BLaER1 treated with 17β-estradiol and CSF1 and Interleukin-3, amounts not matched to agents 10 nM and 100 nM (cell line): Measurements from ENCODE around the gene CCDC85C.

Experiments used
- H3K27ac ChIP-seq, 11 experiments: shearing (Covaris generic); formaldehyde crosslinking; 2 replicates each; pipeline ENCODE4 v1.8.1; 2022
- H3K27me3 ChIP-seq, 11 experiments: shearing (Covaris generic); formaldehyde crosslinking; 2 replicates each; pipeline ENCODE4 v1.8.1; 2022
- H3K36me3 ChIP-seq, 11 experiments: shearing (Covaris generic); formaldehyde crosslinking; 2 replicates each; pipeline ENCODE4 v1.8.1; 2022
- H3K4me1 ChIP-seq, 10 experiments: shearing (Covaris generic); formaldehyde crosslinking; 2 replicates each; pipeline ENCODE4 v1.8.1; 2022
- H3K4me2 ChIP-seq, 11 experiments: shearing (Covaris generic); formaldehyde crosslinking; 2 replicates each; pipeline ENCODE4 v1.8.1; 2022
- H3K4me3 ChIP-seq, 10 experiments: shearing (Covaris generic); formaldehyde crosslinking; 2 replicates each; pipeline ENCODE4 v1.8.1; 2022
- H3K9ac ChIP-seq, 11 experiments: shearing (Covaris generic); formaldehyde crosslinking; 2 replicates each; pipeline ENCODE4 v1.8.1; 2022
- H3K9me3 ChIP-seq, 11 experiments: shearing (Covaris generic); formaldehyde crosslinking; replicated peaks in 1 of 11; 2 replicates each; pipeline ENCODE4 v1.8.1; 2022
- H4K20me1 ChIP-seq, 11 experiments: shearing (Covaris generic); formaldehyde crosslinking; 2 replicates each; pipeline ENCODE4 v1.8.1; 2022
- Cebpa-rat ChIP-seq, 11 experiments: shearing (Covaris generic); IDR thresholded peaks; 2 replicates each; pipeline ENCODE4 v1.8.1; 2022

CCDC85C gene

DNA sequence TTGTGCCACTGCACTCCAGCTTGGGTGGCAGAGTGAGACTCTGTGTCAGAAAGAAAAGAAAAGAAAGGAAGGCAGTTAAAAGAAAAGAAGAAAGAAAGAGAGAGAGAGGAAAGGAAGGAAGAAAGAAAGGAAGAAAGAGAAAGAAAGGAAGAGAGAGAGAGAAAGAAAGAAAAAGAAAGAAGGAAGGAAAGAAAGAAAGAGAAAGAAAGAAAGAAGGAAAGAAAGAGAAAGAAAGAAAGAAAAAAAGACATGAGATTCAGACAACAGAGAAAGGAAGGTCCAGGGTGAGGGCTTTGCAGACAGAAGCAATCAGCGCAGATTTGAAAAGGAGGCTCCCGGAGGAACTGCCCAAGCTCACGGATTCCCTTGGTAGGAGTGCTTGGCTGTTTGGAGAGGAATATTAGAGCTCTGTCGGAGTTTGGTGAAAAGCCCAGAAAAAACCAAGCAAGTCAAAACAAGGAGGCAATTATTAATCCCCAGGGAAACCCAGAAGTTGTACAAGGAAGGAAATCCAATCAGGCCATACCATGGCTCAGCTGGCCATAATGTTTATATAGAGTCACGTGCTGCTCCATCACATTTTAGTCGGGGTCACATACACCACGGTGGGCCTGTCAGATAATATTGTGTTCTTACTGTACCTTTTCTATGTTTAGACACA, 11.6 kb upstream of the CCDC85C start:
- Histone ChIP-seq H3K9me3 (no peaks in the 10 kb centered on the region), H3K27ac (no peak overlapping the region), H3K4me3 (no peak overlapping the region), H4K20me1 (peaks cover 0 to 25% (median 0%) of the 10 kb centered on the region in 11 experiments; a peak in 5 of 22 replicates), H3K9ac (no peak overlapping the region), H3K4me1 (peaks cover 12 to 28% (median 19%) of the 10 kb centered on the region in 10 experiments), H3K36me3 (no peaks in the 10 kb centered on the region), H3K4me2 (peak overlapping the region in 3 of 11 experiments; percentile 6 to 9 (median 8); a peak in 2 of 22 replicates), H3K27me3 (no peaks in the 10 kb centered on the region)
- no peak for TF ChIP-seq Cebpa-rat (IDR thresholded peaks at IDR 0.05)

DNA sequence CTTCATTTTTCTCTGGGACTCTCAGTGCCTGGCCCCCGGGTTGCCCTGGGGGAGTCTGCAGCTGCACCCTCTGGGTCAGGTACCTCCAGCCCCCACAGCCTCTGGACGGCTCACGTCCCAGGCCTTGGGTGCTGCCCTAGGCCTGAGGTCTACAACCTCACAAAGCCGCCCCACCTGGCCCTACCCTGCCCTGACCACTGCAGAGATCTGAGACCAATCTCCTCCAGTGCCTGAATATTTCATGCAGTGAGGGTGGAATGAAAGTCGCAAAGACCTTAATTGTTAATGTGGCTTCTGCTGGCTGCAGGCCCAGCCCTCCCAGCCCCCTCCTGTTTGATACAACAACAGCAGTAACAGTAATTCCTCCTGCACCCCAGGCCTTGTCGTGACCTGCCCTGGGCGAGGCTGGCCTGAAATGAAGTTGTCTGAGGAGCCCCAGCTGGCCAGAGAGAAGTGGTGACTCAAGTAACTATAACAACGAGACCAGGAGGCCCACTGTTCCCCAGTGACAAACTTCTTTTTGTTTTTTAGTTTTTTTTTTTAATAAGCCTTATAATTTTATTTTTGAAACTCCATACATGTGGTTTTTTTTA, 8.8 kb upstream of the CCDC85C start:
- Histone ChIP-seq H3K36me3 (no peaks in the 10 kb centered on the region), H3K27me3 (no peaks in the 10 kb centered on the region), H3K27ac (no peak overlapping the region), H3K9ac (no peak overlapping the region), H3K4me3 (no peak overlapping the region), H4K20me1 (peaks cover 0 to 19% (median 0%) of the 10 kb centered on the region in 11 experiments; a peak in 5 of 22 replicates), H3K4me1 (peaks cover 0 to 12% (median 6%) of the 10 kb centered on the region in 10 experiments; a peak in 3 of 20 replicates), H3K4me2 (no peak overlapping the region), H3K9me3 (no peaks in the 10 kb centered on the region)
- no peak for TF ChIP-seq Cebpa-rat (IDR thresholded peaks at IDR 0.05)

DNA sequence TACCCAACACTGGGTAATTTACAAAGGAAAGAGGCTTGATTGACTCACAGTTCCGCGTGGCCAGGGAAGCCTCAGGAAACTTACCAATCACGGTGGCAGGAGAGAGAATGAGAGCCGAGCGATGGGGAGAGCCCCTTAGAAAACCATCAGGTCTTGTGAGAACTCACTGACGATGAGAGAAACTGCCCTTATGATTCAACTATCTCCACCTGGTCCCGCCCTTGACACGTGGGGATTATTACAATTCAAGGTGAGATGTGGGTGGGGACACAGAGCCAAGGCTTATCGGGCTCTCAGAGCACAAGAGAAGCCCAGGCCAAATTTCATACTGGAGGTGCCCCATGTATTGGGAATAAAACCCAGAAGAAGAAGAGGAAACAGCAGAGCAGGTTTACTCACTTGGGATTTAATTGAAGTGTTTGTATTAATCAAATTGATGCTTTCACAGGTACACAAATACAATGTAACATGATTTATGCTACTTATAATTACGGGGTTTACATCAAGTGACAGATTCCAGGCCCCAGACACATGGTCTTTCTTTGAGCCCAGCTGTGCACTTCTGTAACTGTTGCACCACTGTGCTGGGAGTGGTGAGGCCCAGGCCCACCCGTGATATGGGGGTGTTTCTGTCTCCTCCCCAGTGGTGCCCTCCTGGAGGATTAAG, 8.2 kb upstream of the CCDC85C start:
- H4K20me1 ChIP-seq = peaks cover 0 to 15% (median 0%) of the 10 kb centered on the region in 11 experiments; a peak in 3 of 22 replicates
- H3K4me2 ChIP-seq = no peak overlapping the region
- H3K4me3 ChIP-seq = no peak overlapping the region
- H3K9me3 ChIP-seq = no peaks in the 10 kb centered on the region
- no peaks in the 10 kb centered on the region for H3K27me3 ChIP-seq
- no peak for TF ChIP-seq Cebpa-rat (IDR thresholded peaks at IDR 0.05)
- H3K4me1 ChIP-seq = peaks cover 0 to 8% (median 3%) of the 10 kb centered on the region in 10 experiments; a peak in 3 of 20 replicates
- no peaks in the 10 kb centered on the region for H3K36me3 ChIP-seq
- no peak overlapping the region for H3K27ac ChIP-seq
- no peak overlapping the region for H3K9ac ChIP-seq

DNA sequence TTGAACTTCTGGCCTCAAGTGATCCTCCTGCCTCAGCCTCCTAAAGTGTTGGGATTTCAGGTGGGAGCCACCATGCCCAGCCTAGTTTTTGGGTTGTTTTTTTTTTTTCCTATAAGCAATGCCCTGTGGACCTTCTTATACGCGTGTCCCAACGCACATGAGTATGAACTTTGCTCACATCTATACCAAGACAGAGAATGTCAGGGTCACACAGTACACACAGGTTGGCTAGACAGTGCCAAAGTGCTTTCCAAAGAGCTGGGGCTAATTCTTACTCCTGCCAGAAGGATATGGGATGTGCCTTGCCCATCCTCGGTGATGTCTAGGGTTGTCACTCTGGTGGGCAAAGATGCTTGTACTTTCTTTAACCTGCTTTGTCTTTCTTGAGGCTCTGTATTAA, 7.6 kb upstream of the CCDC85C start:
- H3K4me1 ChIP-seq = peaks cover 0 to 6% (median 3%) of the 10 kb centered on the region in 10 experiments; a peak in 16 of 20 replicates
- H3K4me2 ChIP-seq = no peak overlapping the region
- no peak overlapping the region for H3K27ac ChIP-seq
- no peak overlapping the region for H3K9ac ChIP-seq
- no peak for TF ChIP-seq Cebpa-rat (IDR thresholded peaks at IDR 0.05)
- no peak overlapping the region for H3K4me3 ChIP-seq
- peaks cover 0 to 15% (median 0%) of the 10 kb centered on the region in 11 experiments; a peak in 4 of 22 replicates for H4K20me1 ChIP-seq
- H3K36me3 ChIP-seq = no peaks in the 10 kb centered on the region
- no peaks in the 10 kb centered on the region for H3K27me3 ChIP-seq
- no peaks in the 10 kb centered on the region for H3K9me3 ChIP-seq

DNA sequence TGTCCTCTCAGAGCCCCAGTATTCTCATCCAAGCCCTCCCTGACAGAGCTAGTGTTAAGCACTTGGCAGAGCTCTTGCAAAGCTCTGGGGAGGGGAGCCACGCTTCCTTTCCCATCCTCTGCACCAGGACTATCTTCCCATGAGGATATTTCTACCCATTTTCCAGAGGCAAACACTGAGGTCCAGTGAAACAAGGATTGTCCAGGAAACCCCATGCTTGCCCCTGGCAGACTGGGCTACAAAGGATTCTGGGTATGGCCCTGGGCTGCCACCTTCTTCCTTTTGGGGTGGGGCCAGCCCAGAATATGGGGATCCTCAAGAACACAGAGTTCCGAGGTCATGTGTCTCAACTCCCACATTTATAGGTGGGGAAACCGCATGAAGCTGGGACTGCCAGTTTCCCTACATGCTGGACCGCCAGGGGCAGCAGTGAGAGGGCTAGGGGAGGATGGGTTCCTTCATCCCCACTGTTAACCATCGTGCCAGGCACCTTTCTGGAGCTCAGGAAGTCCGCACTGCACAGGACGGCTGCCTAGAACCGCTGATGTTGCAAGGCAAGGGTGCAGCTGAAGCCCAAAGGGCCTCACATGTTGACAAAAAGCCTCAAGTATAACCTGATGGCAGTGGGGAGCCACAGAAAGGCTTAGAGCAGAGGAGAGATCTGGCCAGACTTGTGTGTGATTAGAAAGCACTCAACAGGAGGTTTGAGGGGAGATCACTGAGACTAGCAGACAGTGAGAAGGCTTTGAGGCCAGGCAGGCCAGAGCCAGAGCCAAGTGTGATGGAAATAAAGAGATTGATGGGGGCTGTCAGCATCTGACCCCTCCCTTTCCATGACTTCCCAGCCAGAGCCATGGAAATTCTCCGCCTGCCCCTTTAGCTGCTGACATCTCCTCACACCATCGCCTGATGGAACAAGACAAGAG, 5.5 kb upstream of the CCDC85C start:
- no peaks in the 10 kb centered on the region for H3K36me3 ChIP-seq
- peaks cover 8 to 16% (median 15%) of the 10 kb centered on the region in 10 experiments; a peak in 19 of 20 replicates for H3K4me1 ChIP-seq
- no peaks in the 10 kb centered on the region for H3K27me3 ChIP-seq
- peaks cover 0 to 21% (median 0%) of the 10 kb centered on the region in 11 experiments; a peak in 6 of 22 replicates for H4K20me1 ChIP-seq
- H3K27ac ChIP-seq = no peak overlapping the region
- no peak overlapping the region for H3K4me3 ChIP-seq
- no peak for TF ChIP-seq Cebpa-rat (IDR thresholded peaks at IDR 0.05)
- no peak overlapping the region for H3K4me2 ChIP-seq
- no peaks in the 10 kb centered on the region for H3K9me3 ChIP-seq
- H3K9ac ChIP-seq = no peak overlapping the region

DNA sequence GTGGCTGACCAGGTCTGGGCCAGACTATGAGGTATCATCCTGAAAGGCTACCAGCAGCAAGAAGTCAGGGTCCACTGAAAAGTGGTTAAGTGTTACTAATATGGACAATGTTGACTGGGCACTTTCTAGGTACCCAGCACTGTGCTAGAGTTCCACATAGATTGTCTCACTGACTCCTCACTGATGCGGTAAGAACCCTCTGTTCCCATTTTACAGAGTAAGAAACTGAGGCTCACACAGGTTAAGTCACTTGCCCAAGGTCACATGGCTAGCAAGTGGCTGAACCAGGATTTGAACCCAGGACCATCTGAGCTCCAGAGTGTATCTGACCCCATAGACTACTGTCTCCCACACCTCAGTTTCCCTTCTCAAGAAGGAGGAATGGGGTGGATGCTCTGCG, 4.6 kb upstream of the CCDC85C start:
- Histone ChIP-seq H3K4me3 (no peak overlapping the region), H3K4me1 (peaks cover 8 to 17% (median 16%) of the 10 kb centered on the region in 10 experiments; a peak in 19 of 20 replicates), H3K9me3 (no peaks in the 10 kb centered on the region), H4K20me1 (peaks cover 0 to 21% (median 0%) of the 10 kb centered on the region in 11 experiments; a peak in 6 of 22 replicates), H3K4me2 (no peak overlapping the region), H3K9ac (no peak overlapping the region), H3K27ac (no peak overlapping the region), H3K27me3 (peaks cover 0 to 1% (median 0%) of the 10 kb centered on the region in 11 experiments; a peak in 1 of 22 replicates), H3K36me3 (no peaks in the 10 kb centered on the region)
- TF ChIP-seq Cebpa-rat (IDR thresholded peaks at IDR 0.05) = no peak

DNA sequence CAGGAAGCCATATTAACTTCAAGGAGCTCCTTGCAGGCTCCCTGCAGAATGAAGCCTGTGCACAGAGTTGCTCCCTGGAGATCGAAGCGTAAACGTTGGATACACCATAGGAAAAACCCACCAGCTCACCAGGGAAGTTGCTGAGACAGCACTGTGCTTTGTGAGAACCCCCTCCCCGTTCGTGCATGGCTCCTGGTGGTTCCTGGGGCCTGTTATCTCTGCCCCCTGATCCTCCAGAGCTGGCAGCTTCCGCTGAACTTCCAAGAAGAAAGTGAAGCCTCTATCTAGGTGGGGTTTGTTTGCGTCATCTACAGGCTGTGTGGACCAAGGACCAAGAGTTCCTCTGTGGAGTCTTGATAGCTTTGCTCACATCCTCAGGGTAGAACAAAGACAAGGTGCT, 2.4 kb upstream of the CCDC85C start:
- Histone ChIP-seq H3K27me3 (peaks cover 0 to 4% (median 0%) of the 10 kb centered on the region in 11 experiments; a peak in 1 of 22 replicates), H3K9ac (peak overlapping the region in 7 of 11 experiments; percentile 89 to 95 (median 92); a peak in 12 of 22 replicates), H3K9me3 (no peaks in the 10 kb centered on the region), H4K20me1 (peaks cover 0 to 37% (median 17%) of the 10 kb centered on the region in 11 experiments; a peak in 14 of 22 replicates), H3K4me3 (peak overlapping the region in 6 of 10 experiments; percentile 84 to 94 (median 90); a peak in 5 of 20 replicates), H3K27ac (peak overlapping the region in 3 of 11 experiments; percentile 69 to 92 (median 90); a peak in 2 of 22 replicates), H3K36me3 (no peaks in the 10 kb centered on the region), H3K4me2 (peak overlapping the region; percentile 79 to 97 (median 95); a peak in 20 of 22 replicates), H3K4me1 (peaks cover 29 to 39% (median 38%) of the 10 kb centered on the region in 10 experiments)
- no peak for TF ChIP-seq Cebpa-rat (IDR thresholded peaks at IDR 0.05)

DNA sequence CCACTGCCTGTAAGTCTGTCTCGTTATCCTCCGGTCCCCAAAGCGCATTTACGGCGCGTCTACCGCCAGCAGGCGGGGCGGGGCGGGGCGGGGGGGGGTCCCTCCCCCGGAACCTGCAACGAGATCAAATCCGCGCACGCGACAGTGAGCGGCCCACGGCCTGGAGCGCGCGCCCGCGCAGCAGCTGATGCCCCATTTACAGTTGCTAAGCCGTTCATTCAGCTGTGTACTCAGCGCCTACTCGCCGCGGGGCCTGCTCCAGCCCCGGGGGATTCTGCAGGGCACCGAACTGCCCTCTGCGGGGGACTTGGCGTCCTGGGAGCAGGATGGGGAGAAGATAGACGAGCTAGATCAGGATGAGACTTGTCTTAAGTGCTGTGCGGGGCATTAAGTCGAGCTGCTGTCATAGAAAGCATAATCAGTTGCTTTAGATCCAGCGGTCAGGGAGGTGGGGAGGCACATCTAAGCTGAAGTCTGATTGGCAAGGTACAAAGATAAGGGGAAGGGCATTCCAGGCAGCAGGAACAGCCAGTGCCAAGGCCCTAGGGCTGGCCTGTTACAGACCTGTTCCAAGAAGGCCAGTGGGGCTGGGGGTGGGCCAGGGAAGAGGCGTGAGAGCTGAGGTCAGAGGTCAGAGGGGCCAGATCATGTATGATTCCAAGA, 1.4 kb upstream of the CCDC85C start:
- peak overlapping the region; percentile 79 to 97 (median 95) for H3K4me2 ChIP-seq
- H3K9me3 ChIP-seq = no peaks in the 10 kb centered on the region
- H3K36me3 ChIP-seq = no peaks in the 10 kb centered on the region
- peak overlapping the region in 10 of 11 experiments; percentile 69 to 92 (median 90); a peak in 19 of 22 replicates for H3K27ac ChIP-seq
- peak overlapping the region; percentile 80 to 95 (median 91) for H3K9ac ChIP-seq
- H3K27me3 ChIP-seq = peaks cover 0 to 4% (median 0%) of the 10 kb centered on the region in 11 experiments; a peak in 1 of 22 replicates
- peak overlapping the region; percentile 77 to 94 (median 88) for H3K4me3 ChIP-seq
- H4K20me1 ChIP-seq = peaks cover 0 to 43% (median 17%) of the 10 kb centered on the region in 11 experiments; a peak in 14 of 22 replicates
- peaks cover 32 to 48% (median 47%) of the 10 kb centered on the region in 10 experiments for H3K4me1 ChIP-seq
- no peak for TF ChIP-seq Cebpa-rat (IDR thresholded peaks at IDR 0.05)
